CD4-positive, alpha-beta T cell treated with Interleukin-1 beta for 1 hour (primary cell): ENCODE results near the gene MRPS2.
"Not testable (repeated sequence)": the region's sequence is repeated elsewhere in the genome, so short reads cannot be mapped to it uniquely, and the experiment has no call there.

ENCODE experiments used
- DNase-seq, 2 donors: peaks; one replicate each; pipeline ENCODE4 v3.0.0-alpha.2; 2020 to 2022

The MRPS2 gene

GRCh38 chr9:135534826-135535225, 34.3 kb downstream of the MRPS2 start:
- DNase-seq = not testable (repeated sequence)

GRCh38 chr9:135535631-135536030, 35.1 kb downstream of the MRPS2 start:
- DNase-seq = not testable (repeated sequence)

- DNase-seq = no peak
Observed at GRCh38 chr9:135536216-135536615, 35.7 kb downstream of the MRPS2 start.

GRCh38 chr9:135543262-135543894, 42.9 kb downstream of the MRPS2 start:
- DNase-seq = not testable (repeated sequence)

- DNase-seq = no peak
Observed at GRCh38 chr9:135544981-135545635, 44.6 kb downstream of the MRPS2 start.

GRCh38 chr9:135545646-135546176, 45.2 kb downstream of the MRPS2 start, which contains the start of gene OBP2A:
OBP2A (plus strand) TSS chr9:135546126; CDS start chr9:135546181, 55 bp downstream.
- DNase-seq = not testable (repeated sequence)

- DNase-seq = not testable (repeated sequence)
Observed at GRCh38 chr9:135546792-135547617, 46.5 kb downstream of the MRPS2 start.

GRCh38 chr9:135547756-135548736, 47.6 kb downstream of the MRPS2 start:
- no peak for DNase-seq

- not testable (repeated sequence) for DNase-seq
Observed at GRCh38 chr9:135549478-135550343, 49.2 kb downstream of the MRPS2 start.

- DNase-seq = no peak
Observed at GRCh38 chr9:135550344-135550918, 49.9 kb downstream of the MRPS2 start.

GRCh38 chr9:135551031-135551430, 50.5 kb downstream of the MRPS2 start:
- no peak for DNase-seq

- no peak for DNase-seq
Observed at GRCh38 chr9:135551456-135551855, 51.0 kb downstream of the MRPS2 start.

GRCh38 chr9:135552021-135552697, 51.7 kb downstream of the MRPS2 start:
- DNase-seq = no peak

- DNase-seq = no peak
Observed at GRCh38 chr9:135552698-135553171, 52.3 kb downstream of the MRPS2 start.
